Calu3 (cell line): Measurements from ENCODE around the gene OR5H15. TPM values are rescaled to one million over a fixed set of nuclear protein-coding genes. Genes with fewer than 3 reads are reported as not detected.

Experiments used
- BruUV-seq: library from RNA; stranded (reverse); fragments of 400-500 nt; replicated peaks from 2 replicates; lab custom pipeline; 2021; lab: Mats Ljungman, UMichigan
- CTCF ChIA-PET: fragments of 300-600 bp; sonication (Branson Sonifier 250); formaldehyde crosslinking; loops from one replicate; lab custom pipeline; 2022; ENCODE audit warnings: antibody characterized with exemption; lab: Charles Lee
- DNase-seq: peaks from one replicate; pipeline ENCODE4 v3.0.0; 2022
- H3K27ac Mint-ChIP-seq: one replicate; pipeline ENCODE4 v1.8.0; 2022; ENCODE audit warnings: mixed read lengths; ENCODE audit not compliant: unreplicated experiment
- H3K27me3 Mint-ChIP-seq: one replicate; pipeline ENCODE4 v1.8.0; 2022; ENCODE audit warnings: mixed read lengths; ENCODE audit not compliant: unreplicated experiment
- H3K36me3 Mint-ChIP-seq: one replicate; pipeline ENCODE4 v1.8.0; 2022; ENCODE audit warnings: mild to moderate bottlenecking, moderate library complexity, mixed read lengths; ENCODE audit not compliant: insufficient read depth, unreplicated experiment
- H3K4me1 Mint-ChIP-seq: one replicate; pipeline ENCODE4 v1.8.0; 2022; ENCODE audit warnings: mild to moderate bottlenecking, low read depth, mixed read lengths; ENCODE audit not compliant: unreplicated experiment
- H3K4me3 Mint-ChIP-seq: one replicate; pipeline ENCODE4 v1.8.0; 2022; ENCODE audit warnings: mild to moderate bottlenecking, low read depth, moderate library complexity, mixed read lengths; ENCODE audit not compliant: unreplicated experiment
- H3K9me3 Mint-ChIP-seq: one replicate; pipeline ENCODE4 v1.8.0; 2022; ENCODE audit warnings: low read depth, mixed read lengths; ENCODE audit not compliant: unreplicated experiment
- intact Hi-C: fragments of 100-400 bp; cut with micrococcal nuclease; formaldehyde crosslinking; loops from one replicate; pipeline ENCODE4 v1.10.0; 2022; ENCODE audit not compliant: unreplicated experiment
- total RNA-seq: library from RNA; stranded (reverse); gene quantifications from 2 replicates; pipeline ENCODE4 v1.2.3, GENCODE V29; 2022
- TF ChIP-seq, protein P1 (sequence below): fragments of 200-600 bp; IDR thresholded peaks from one replicate; pipeline ENCODE4 v1.8.0; 2022; ENCODE audit warnings: antibody characterized with exemption; ENCODE audit not compliant: unreplicated experiment

The OR5H15 gene
- total RNA-seq, 1 experiment from 2014 or later: not detected

- Mint-ChIP-seq H3K9me3 (no peaks in the 10 kb centered on the region), H3K27me3 (peaks cover 3% of the 10 kb centered on the region), H3K4me3 (no peak overlapping the region), H3K36me3 (no peaks in the 10 kb centered on the region), H3K4me1 (no peaks in the 10 kb centered on the region), H3K27ac (no peak overlapping the region)
- DNase-seq: no peak
- CTCF ChIA-PET: no interaction called here
- BruUV-seq: no TSS peak
- TF ChIP-seq, protein P1, sequence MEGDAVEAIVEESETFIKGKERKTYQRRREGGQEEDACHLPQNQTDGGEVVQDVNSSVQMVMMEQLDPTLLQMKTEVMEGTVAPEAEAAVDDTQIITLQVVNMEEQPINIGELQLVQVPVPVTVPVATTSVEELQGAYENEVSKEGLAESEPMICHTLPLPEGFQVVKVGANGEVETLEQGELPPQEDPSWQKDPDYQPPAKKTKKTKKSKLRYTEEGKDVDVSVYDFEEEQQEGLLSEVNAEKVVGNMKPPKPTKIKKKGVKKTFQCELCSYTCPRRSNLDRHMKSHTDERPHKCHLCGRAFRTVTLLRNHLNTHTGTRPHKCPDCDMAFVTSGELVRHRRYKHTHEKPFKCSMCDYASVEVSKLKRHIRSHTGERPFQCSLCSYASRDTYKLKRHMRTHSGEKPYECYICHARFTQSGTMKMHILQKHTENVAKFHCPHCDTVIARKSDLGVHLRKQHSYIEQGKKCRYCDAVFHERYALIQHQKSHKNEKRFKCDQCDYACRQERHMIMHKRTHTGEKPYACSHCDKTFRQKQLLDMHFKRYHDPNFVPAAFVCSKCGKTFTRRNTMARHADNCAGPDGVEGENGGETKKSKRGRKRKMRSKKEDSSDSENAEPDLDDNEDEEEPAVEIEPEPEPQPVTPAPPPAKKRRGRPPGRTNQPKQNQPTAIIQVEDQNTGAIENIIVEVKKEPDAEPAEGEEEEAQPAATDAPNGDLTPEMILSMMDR: no peak
- intact Hi-C loops: no loop called here
Observed at GRCh38 chr3:98172621-98173020, 6.1 kb downstream of the OR5H15 start.

DNA sequence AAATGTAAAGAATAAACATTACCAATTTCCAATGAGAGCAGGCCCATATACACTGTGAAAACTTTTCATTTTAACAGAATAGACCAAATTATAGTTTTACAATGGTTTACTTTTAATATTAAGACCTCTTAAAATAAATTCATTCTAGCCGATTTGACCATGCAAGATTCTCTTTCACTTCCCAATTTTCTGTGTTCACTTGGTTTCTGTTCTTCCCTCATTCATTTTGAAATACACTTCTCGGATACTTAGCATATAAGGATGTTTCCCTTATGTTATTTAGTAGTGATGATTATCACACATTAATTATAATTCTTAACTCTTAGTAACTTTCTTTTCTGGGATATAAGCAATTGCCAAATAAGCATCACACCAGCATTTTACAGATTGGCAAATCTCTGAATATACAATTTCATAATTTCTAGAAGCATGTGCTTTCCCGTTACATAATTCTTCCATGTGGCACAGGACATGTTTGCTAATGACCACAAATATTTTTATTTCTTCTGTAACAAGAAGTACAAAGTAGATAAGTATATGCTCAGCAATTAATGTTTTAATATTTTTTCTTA is 13.9 kb downstream of the OR5H15 start:
- intact Hi-C loops: no loop called here
- Mint-ChIP-seq H3K27ac (no peak overlapping the region), H3K9me3 (no peaks in the 10 kb centered on the region), H3K4me1 (no peaks in the 10 kb centered on the region), H3K36me3 (no peaks in the 10 kb centered on the region), H3K27me3 (no peaks in the 10 kb centered on the region), H3K4me3 (no peak overlapping the region)
- TF ChIP-seq, protein P1: no peak
- no TSS peak for BruUV-seq
- CTCF ChIA-PET: no interaction called here
- DNase-seq: no peak

DNA sequence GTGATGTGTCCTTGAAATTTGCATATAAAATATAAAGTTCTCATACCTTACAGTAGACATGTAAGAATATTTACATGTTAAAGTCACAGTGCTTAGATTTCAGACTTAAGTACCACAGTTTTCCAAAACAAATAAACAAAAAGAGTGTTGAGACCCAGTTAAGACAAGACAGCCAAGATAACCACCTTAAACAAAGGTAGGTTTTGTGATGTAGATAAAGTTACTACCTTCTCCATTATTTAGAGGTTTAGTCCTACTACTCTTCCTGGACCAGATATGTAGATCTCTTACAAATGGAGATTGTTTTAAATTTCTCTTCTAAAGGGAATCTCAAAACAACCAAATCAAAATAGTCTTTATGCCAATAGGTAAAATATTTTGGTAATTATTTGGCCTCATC is 15.7 kb downstream of the OR5H15 start:
- H3K4me3 Mint-ChIP-seq: no peak overlapping the region
- no peaks in the 10 kb centered on the region for H3K9me3 Mint-ChIP-seq
- no peaks in the 10 kb centered on the region for H3K27me3 Mint-ChIP-seq
- H3K36me3 Mint-ChIP-seq: no peaks in the 10 kb centered on the region
- no peak for DNase-seq
- H3K27ac Mint-ChIP-seq: no peak overlapping the region
- no peaks in the 10 kb centered on the region for H3K4me1 Mint-ChIP-seq
- TF ChIP-seq, protein P1: no peak
- CTCF ChIA-PET: no interaction called here
- no TSS peak for BruUV-seq
- intact Hi-C loops: no loop called here

DNA sequence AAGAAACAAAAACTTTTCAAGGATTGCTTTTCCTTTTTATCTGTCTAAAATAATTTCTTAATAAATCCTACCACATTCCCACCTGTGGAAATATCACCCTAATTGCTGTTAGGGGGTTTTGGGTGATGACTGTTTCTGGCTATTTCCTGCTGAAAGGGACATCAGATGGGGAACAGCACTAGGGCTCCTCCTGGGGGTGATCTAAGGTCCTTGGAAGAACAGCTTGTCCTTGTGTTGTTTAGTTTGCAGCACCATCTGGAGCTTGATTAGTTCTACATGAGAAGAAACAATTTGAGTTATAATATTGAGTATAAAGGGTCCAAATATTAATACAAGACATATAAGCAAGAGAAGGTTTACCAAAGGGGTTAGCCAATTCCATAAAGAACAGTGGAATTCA is 18.7 kb downstream of the OR5H15 start:
- intact Hi-C loops: loop anchor here (1.0 to 5.0 kb wide), 2 partner anchors 142 to 146 kb away; no protein-coding TSS in a partner anchor
- H3K27ac Mint-ChIP-seq: no peak overlapping the region
- H3K27me3 Mint-ChIP-seq: peaks cover 18% of the 10 kb centered on the region
- H3K4me1 Mint-ChIP-seq: no peaks in the 10 kb centered on the region
- TF ChIP-seq, protein P1: no peak
- DNase-seq: no peak
- CTCF ChIA-PET: no interaction called here
- H3K36me3 Mint-ChIP-seq: no peaks in the 10 kb centered on the region
- BruUV-seq: no TSS peak
- H3K9me3 Mint-ChIP-seq: no peaks in the 10 kb centered on the region
- H3K4me3 Mint-ChIP-seq: no peak overlapping the region
